HEK293 (cell line): Measurements from ENCODE around the gene ABCC9.

Experiments
- KLF16 ChIP-seq: fragments of 450-650 bp; formaldehyde crosslinking; IDR thresholded peaks from 2 replicates; pipeline ENCODE4 v1.5.1; 2017; ENCODE audit warnings: missing biosample characterization, missing genetic modification characterization
- MYNN ChIP-seq: fragments of 450-650 bp; formaldehyde crosslinking; IDR thresholded peaks from 2 replicates; pipeline ENCODE4 v1.5.1; 2016; ENCODE audit warnings: missing biosample characterization, missing genetic modification characterization, borderline replicate concordance
- SP2 ChIP-seq: fragments of 450-650 bp; formaldehyde crosslinking; IDR thresholded peaks from 2 replicates; pipeline ENCODE4 v1.5.1; 2016; ENCODE audit warnings: missing biosample characterization, missing genetic modification characterization
- YY2 ChIP-seq: fragments of 450-650 bp; formaldehyde crosslinking; IDR thresholded peaks from 2 replicates; pipeline ENCODE4 v1.5.1; 2016; ENCODE audit warnings: missing biosample characterization, missing genetic modification characterization
- ZBTB7A ChIP-seq: fragments of 450-650 bp; formaldehyde crosslinking; IDR thresholded peaks from 2 replicates; pipeline ENCODE4 v1.5.1; 2016; ENCODE audit warnings: low read depth, missing biosample characterization, missing genetic modification characterization
- ZFP41 ChIP-seq: fragments of 450-650 bp; formaldehyde crosslinking; IDR thresholded peaks from 2 replicates; pipeline ENCODE4 v1.5.1; 2016; ENCODE audit warnings: missing biosample characterization, missing genetic modification characterization, borderline replicate concordance
- ZNF121 ChIP-seq: fragments of 450-650 bp; formaldehyde crosslinking; IDR thresholded peaks from 2 replicates; pipeline ENCODE4 v1.5.1; 2016; ENCODE audit warnings: missing biosample characterization, missing genetic modification characterization
- ZNF274 ChIP-seq, 2 experiments: fragments of 200-500 bp in 1 of 2; fragments of 450-650 bp in 1 of 2; sonication (Bioruptor generic) in 1 of 2; formaldehyde crosslinking in 1 of 2; IDR thresholded peaks; 2 replicates each; pipeline versions ENCODE4 v1.5.1 to v1.6.1; 2014 to 2016; ENCODE audit warnings: borderline replicate concordance in 1 of 2, inconsistent platforms in 1 of 2, low read length in 1 of 2, missing biosample characterization in 1 of 2, missing genetic modification characterization in 1 of 2
- ZNF423 ChIP-seq: fragments of 450-650 bp; formaldehyde crosslinking; IDR thresholded peaks from 2 replicates; pipeline ENCODE4 v1.5.1; 2016; ENCODE audit warnings: missing biosample characterization, missing genetic modification characterization
- ZNF501 ChIP-seq: fragments of 450-650 bp; formaldehyde crosslinking; IDR thresholded peaks from 2 replicates; pipeline ENCODE4 v1.5.1; 2016; ENCODE audit warnings: missing biosample characterization, missing genetic modification characterization
- TF ChIP-seq, protein P1 (sequence below): fragments of 450-650 bp; formaldehyde crosslinking; IDR thresholded peaks from 2 replicates; pipeline ENCODE4 v1.5.1; 2016; ENCODE audit warnings: missing biosample characterization, missing genetic modification characterization
- TF ChIP-seq, protein P2 (sequence below): fragments of 450-650 bp; formaldehyde crosslinking; IDR thresholded peaks from 2 replicates; pipeline ENCODE4 v1.5.1; 2016; ENCODE audit warnings: missing biosample characterization, missing genetic modification characterization
- TF ChIP-seq, protein P3 (sequence below): fragments of 450-650 bp; formaldehyde crosslinking; IDR thresholded peaks from 2 replicates; pipeline ENCODE4 v1.5.1; 2016; ENCODE audit warnings: missing biosample characterization, missing genetic modification characterization
- TF ChIP-seq, protein P4 (sequence below): fragments of 450-650 bp; formaldehyde crosslinking; IDR thresholded peaks from 2 replicates; pipeline ENCODE4 v1.5.1; 2016; ENCODE audit warnings: missing biosample characterization, missing genetic modification characterization

DNA sequence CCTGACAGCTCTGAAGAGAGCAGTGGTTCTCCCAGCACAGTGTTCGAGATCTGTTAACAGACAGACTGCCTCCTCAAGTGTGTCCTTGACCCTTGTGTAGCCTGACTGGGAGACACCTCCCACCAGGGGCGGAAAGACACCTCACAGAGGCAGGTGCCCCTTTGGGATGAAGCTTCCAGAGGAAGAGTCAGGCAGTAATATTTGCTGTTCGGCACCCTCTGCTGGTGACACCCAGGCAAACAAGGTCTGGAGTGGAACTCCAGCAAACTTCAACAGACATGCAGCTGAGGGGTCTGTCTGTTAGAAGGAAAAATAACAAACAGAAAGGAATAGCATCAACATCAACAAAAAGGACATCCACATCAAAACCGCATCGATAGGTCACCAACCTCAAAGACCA is 21.6 kb upstream of the ABCC9 start:
- TF ChIP-seq, protein P1, sequence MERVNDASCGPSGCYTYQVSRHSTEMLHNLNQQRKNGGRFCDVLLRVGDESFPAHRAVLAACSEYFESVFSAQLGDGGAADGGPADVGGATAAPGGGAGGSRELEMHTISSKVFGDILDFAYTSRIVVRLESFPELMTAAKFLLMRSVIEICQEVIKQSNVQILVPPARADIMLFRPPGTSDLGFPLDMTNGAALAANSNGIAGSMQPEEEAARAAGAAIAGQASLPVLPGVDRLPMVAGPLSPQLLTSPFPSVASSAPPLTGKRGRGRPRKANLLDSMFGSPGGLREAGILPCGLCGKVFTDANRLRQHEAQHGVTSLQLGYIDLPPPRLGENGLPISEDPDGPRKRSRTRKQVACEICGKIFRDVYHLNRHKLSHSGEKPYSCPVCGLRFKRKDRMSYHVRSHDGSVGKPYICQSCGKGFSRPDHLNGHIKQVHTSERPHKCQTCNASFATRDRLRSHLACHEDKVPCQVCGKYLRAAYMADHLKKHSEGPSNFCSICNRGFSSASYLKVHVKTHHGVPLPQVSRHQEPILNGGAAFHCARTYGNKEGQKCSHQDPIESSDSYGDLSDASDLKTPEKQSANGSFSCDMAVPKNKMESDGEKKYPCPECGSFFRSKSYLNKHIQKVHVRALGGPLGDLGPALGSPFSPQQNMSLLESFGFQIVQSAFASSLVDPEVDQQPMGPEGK (tag by site-specific recombination), result no peak
- TF ChIP-seq ZNF423 (tag by site-specific recombination) (no peak), ZNF501 (tag by site-specific recombination) (no peak), ZNF274 (IDR thresholded peaks at IDR 0.05; ENCODE audit: low read length) (no peak), ZNF274 (tag by site-specific recombination; IDR thresholded peaks at IDR 0.05; ENCODE audit: borderline replicate concordance) (no peak), SP2 (tag by site-specific recombination) (no peak), YY2 (tag by site-specific recombination) (no peak), MYNN (tag by site-specific recombination) (no peak), ZNF121 (tag by site-specific recombination) (no peak), ZBTB7A (no peak), KLF16 (tag by site-specific recombination) (no peak), ZFP41 (tag by site-specific recombination) (no peak)
- TF ChIP-seq, protein P2, sequence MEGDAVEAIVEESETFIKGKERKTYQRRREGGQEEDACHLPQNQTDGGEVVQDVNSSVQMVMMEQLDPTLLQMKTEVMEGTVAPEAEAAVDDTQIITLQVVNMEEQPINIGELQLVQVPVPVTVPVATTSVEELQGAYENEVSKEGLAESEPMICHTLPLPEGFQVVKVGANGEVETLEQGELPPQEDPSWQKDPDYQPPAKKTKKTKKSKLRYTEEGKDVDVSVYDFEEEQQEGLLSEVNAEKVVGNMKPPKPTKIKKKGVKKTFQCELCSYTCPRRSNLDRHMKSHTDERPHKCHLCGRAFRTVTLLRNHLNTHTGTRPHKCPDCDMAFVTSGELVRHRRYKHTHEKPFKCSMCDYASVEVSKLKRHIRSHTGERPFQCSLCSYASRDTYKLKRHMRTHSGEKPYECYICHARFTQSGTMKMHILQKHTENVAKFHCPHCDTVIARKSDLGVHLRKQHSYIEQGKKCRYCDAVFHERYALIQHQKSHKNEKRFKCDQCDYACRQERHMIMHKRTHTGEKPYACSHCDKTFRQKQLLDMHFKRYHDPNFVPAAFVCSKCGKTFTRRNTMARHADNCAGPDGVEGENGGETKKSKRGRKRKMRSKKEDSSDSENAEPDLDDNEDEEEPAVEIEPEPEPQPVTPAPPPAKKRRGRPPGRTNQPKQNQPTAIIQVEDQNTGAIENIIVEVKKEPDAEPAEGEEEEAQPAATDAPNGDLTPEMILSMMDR (tag by site-specific recombination), result no peak
- TF ChIP-seq, protein P3, sequence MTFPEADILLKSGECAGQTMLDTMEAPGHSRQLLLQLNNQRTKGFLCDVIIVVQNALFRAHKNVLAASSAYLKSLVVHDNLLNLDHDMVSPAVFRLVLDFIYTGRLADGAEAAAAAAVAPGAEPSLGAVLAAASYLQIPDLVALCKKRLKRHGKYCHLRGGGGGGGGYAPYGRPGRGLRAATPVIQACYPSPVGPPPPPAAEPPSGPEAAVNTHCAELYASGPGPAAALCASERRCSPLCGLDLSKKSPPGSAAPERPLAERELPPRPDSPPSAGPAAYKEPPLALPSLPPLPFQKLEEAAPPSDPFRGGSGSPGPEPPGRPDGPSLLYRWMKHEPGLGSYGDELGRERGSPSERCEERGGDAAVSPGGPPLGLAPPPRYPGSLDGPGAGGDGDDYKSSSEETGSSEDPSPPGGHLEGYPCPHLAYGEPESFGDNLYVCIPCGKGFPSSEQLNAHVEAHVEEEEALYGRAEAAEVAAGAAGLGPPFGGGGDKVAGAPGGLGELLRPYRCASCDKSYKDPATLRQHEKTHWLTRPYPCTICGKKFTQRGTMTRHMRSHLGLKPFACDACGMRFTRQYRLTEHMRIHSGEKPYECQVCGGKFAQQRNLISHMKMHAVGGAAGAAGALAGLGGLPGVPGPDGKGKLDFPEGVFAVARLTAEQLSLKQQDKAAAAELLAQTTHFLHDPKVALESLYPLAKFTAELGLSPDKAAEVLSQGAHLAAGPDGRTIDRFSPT, result no peak
- TF ChIP-seq, protein P4, sequence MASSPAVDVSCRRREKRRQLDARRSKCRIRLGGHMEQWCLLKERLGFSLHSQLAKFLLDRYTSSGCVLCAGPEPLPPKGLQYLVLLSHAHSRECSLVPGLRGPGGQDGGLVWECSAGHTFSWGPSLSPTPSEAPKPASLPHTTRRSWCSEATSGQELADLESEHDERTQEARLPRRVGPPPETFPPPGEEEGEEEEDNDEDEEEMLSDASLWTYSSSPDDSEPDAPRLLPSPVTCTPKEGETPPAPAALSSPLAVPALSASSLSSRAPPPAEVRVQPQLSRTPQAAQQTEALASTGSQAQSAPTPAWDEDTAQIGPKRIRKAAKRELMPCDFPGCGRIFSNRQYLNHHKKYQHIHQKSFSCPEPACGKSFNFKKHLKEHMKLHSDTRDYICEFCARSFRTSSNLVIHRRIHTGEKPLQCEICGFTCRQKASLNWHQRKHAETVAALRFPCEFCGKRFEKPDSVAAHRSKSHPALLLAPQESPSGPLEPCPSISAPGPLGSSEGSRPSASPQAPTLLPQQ, result no peak
